ENCODE results near the gene TIMM50.

The TIMM50 gene

DNA sequence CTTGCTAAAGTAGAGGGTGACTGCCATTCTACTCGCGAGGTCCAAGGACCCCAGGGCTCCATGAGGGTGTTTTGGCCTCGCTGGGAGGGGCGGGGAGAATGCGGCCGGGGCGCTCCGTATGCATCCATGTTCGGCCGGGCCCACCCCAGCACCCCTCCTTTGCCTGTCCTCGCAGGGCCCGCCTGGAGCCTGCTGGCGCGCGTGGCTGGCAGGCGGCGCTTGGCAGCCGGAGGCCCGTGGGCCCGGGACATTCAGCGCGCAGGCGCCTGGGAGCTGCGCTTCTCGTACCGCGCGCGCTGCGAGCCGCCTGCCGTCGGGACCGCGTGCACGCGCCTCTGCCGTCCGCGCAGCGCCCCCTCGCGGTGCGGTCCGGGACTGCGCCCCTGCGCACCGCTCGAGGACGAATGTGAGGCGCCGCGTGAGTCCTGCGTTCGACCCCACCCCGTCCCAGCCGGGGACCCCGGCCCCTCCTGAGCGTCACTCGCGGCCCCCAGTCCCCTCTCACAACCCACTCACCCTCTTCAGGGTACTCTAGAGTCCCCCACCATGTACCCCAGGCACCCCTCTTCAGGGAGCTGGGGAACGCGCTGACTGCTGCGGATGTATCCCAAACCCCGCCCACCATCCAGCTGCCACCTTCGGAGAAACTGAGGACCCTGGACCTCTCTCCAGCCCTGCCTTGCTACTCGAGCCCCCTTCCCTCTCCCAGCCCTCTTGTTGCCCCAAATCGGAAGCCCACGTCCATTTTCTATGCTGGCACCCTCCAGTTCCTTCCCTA, 22.2 kb downstream of the TIMM50 start:
- DNase-seq, result peak; percentile 71

DNA sequence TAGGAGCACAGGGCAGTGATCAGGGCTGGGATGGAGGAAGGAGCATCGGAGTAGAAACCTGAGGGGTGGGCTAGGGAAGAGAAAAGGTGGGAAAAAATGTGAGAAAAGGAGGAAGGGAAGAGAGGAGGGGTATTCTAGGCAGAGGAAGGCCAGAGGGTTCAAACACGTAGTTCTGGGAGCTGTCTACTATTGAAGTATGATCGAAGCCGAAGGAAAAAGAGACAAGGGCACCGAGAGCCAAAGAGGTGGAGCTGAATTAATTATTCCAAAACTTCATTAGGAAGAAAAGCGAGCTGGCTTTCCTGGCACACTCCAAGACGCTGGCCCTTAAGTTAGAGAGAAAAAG, 25.9 kb downstream of the TIMM50 start:
- DNase-seq, result no peak

DNA sequence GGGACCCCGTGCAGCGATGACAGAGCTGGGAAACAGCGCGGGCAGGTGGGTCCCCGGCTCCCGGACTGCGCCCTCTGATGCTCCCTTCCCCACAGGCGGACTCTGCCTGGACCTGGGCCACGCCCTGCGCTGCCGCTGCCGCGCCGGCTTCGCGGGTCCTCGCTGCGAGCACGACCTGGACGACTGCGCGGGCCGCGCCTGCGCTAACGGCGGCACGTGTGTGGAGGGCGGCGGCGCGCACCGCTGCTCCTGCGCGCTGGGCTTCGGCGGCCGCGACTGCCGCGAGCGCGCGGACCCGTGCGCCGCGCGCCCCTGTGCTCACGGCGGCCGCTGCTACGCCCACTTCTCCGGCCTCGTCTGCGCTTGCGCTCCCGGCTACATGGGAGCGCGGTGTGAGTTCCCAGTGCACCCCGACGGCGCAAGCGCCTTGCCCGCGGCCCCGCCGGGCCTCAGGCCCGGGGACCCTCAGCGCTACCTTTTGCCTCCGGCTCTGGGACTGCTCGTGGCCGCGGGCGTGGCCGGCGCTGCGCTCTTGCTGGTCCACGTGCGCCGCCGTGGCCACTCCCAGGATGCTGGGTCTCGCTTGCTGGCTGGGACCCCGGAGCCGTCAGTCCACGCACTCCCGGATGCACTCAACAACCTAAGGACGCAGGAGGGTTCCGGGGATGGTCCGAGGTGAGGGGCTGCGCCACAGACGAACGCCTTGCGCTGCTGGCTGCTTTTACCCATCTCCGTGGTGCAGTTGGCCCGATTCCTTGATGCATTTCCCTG, 26.5 kb downstream of the TIMM50 start:
- DNase-seq, result peak; percentile 65

DNA sequence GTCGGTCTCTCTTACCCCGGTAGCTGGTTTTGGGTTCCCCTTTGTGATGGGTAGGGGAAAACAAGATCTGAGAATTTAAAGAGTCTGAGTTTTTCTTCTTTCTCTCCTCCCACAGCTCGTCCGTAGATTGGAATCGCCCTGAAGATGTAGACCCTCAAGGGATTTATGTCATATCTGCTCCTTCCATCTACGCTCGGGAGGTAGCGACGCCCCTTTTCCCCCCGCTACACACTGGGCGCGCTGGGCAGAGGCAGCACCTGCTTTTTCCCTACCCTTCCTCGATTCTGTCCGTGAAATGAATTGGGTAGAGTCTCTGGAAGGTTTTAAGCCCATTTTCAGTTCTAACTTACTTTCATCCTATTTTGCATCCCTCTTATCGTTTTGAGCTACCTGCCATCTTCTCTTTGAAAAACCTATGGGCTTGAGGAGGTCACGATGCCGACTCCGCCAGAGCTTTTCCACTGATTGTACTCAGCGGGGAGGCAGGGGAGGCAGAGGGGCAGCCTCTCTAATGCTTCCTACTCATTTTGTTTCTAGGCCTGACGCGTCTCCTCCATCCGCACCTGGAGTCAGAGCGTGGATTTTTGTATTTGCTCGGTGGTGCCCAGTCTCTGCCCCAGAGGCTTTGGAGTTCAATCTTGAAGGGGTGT, 27.2 kb downstream of the TIMM50 start:
- DNase-seq, result no peak

DNA sequence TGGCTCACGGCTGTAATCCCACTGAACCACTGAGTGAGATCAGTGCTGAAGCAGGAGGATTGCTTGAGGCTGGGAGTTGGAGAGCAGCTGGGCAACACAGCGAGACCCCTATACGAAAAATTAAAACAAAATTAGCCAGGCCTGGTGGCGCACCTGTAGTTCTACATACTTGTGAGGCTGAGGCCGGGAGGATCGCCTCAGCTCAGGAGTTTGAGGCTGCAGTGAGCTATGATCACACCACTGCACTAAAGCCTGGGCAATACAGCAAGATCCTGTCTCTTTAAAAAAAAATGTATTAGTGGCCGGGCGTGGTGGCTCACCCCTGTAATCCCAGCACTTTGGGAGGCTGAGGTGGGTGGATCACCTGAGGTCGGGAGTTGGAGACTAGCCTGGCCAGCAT, 28.0 kb downstream of the TIMM50 start:
- DNase-seq, result no peak

DNA sequence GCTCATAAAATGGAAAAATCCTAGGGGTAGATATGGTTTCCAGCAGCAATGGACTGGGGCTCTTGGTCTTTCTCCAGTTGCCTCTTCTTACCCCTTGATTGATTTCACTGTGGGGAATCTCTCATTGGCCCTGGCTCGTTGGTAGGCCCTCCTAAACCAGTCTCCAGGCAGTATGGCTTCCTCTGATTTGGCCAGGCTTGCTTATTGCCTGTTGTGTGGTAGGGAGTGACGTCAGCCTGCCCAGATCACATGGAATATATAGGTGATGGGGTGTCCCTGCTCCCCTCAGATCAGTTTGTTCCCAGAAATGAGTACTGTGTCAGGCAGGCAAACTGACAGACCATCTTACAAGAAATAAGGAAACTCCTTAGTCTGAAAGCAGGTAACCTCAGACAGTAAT, 28.6 kb downstream of the TIMM50 start:
- DNase-seq, result no peak

DNA sequence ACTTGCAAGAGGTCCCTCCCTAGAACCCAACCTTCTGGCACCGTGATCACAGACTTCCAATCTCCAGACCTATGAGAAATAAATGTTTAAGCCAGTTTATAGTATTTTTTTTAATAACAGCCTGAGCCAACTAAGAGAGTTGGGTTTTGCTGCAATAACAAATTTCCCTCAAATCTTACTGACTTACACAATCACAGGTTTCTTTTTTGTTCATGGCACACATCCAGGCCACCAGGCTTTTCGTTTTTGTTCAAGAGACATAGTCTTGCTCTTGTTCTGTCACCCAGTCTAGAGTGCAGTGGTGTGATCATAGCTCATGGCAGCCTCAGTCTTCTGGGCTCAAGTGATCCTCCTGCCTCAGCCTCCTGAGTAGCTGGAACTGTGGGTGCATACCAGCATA, 32.4 kb downstream of the TIMM50 start:
- DNase-seq, result no peak

DNA sequence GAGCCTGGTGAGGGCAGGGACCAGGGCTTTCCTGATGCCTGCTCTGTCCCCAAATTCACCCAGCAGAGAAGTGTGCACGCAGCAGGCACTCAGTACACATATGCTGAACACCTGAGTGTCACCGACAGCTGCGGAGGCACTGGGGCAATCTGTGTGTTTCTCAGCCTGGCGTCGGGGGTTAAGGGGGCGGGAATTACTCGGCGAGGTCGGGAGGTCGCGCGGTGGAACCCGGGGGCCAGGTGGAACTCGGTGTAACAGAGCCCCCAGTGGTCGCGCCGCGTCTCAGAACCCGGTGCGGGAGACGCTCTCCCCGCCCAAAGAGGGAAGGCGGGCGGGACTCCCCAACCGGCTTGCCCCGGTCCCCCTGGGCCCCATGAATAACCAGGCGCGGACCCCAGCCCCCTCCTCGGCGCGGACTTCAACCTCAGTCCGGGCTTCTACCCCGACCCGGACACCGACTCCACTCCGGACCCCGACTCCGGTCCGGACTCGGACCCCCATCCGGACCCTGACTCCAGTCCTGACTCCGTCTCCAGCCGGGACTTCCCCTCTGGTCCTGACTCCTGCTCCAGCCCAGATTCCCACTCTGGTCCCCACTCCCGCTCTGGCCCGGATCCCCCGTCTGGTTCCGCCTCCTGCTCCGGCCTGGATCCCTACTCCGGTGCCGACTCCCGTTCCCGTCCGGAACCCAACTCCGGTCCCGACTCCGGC, 34.4 kb downstream of the TIMM50 start, which contains the start of gene SELENOV:
SELENOV (plus strand) TSS at position 300 of the 711 bp plus-strand sequence; CDS start at position 374, 74 bp downstream.
- DNase-seq, result peak; percentile 42

DNA sequence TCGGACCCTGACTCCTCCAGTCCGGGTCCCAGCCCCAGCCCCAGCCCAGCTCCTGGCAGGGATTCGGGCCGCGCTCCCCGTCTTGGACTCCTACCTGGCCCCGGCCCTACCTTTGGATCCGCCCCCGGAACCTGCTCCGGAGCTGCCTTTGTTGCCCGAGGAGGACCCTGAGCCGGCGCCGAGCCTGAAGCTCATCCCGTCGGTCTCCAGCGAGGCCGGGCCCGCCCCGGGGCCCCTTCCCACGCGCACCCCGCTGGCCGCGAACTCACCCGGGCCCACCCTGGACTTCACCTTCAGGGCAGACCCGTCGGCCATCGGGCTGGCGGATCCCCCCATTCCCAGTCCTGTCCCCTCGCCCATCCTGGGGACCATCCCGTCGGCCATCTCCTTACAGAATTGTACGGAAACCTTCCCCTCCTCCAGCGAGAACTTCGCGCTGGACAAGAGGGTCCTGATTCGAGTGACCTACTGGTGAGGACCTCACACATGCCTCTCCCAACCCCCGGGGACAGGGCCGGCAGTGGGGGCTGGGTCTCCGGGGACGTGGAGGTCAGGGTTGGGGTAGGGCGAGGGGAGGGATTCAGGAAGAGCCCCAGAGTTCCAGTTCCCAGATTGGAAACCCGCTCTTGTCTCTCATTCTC, 35.0 kb downstream of the TIMM50 start:
- no peak for DNase-seq

DNA sequence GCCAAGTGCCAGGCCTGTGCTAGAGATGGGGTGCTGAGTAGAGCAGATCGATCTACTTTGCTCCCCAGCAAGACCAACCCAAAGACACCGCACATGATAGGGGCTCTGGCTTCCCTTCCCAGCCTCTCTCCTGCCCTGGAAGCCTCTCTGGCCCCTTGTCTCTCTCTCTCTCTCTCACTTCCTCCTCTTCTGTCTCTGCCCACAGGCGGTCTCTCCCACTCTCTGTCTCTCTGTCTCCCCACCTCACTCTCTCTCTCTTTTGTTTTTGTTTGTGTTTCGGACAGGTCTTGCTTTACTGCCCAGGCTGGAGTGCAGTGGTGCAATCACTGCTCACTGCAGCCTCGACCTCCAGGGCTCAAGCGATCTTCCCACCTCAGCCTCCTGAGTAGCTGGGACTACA, 35.6 kb downstream of the TIMM50 start:
- DNase-seq, result no peak

DNA sequence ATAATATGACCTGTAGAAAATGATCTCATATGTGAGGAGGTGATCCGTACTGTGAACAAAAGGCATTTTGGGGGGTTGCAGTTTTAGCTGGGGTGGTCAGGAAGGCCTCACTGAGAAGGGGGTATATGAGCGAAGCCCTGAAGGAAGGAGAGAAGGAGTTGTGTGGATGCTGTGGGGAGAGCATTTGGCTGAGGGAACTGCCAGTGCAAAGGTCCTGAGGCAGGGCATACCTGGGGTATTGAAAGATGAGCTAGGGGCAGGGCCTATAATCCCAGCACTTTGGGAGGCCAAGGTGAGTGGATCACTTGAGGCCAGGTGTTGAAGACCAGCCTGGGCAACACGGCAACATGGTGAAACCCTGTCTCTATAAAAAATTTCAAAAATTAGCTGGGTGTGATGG, 36.8 kb downstream of the TIMM50 start:
- DNase-seq, result no peak

DNA sequence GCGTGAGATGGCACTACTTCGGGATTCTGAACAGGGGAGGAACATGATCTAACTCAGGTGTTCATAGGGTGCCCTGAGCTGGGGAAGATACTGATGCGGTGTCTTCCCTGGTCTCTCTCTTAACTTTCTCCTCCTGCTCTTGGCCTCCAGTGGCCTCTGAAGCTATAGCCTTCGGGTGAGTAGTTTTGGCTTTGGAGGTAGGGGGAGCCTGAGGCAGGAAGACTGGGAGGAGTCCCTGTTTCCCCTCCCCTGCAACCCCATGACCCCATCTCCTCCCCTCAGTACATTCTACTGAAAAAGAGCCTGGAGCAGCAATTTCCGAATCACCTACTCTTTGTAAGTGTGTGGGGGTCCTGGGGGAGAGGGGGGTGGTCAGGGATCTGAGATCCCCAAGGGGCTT, 37.8 kb downstream of the TIMM50 start:
- no peak for DNase-seq

DNA sequence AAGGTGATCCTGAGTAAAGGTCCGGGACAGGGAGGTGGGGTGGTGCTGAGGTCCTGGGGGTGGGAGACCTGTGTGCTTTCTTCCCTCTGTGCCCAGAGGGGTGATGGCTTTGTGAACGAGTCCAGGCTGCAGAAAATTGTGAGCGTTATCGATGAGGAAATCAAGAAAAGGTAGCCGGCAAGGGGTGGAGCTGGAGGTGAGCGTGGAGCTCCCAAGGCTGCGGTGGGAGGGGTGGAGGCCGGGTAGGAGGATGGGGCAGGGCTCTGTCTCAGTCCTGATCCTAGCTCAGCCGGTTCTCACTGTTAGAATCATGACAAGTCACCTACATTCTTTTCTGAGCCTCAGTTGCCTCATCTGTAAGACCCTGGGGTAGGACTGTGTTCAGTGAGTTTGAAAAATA, 38.3 kb downstream of the TIMM50 start:
- DNase-seq, result no peak

DNA sequence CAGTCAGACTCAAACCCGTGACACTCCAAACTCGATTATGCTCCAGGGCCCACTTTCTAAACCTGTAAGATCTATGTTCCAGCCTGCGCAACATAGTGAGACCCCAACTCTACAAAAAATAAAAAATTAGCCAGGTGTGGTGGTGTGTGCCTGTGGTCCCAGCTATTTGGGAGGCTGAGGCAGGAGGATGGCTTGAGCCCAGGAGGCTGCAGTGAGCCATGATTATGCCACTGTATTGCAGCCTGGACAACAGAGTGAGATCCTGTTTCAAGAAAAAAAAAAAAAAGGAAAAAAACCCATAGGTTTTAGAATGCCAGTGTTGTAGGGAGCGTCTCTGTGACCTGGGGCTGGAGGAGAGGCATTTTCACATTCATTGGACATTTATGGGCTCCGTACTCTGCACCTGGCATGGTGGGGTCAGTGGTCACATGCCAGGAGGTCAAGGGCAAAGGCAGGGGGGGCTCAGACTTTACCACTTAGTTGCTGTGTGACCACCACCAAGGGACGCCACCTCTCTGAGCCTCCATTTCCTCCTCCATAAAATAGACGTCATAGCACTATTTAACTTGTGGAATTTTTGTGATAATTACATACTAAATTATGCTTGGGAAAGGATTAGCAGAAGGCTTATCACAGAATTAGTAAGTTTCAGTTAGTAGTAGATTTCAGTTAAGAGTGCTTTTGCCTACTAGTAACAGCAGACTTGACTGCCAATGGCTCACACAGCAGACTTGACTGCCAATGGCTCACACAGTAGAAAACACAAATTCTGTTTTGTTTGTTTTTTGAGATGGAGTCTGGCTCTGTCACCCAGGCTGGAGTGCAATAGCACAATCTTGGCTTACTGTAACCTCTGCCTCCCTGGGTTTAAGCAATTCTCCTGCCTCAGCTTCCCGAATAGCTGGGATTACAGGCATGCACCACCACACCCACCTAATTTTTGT, 40.2 kb downstream of the TIMM50 start:
- DNase-seq, result no peak

DNA sequence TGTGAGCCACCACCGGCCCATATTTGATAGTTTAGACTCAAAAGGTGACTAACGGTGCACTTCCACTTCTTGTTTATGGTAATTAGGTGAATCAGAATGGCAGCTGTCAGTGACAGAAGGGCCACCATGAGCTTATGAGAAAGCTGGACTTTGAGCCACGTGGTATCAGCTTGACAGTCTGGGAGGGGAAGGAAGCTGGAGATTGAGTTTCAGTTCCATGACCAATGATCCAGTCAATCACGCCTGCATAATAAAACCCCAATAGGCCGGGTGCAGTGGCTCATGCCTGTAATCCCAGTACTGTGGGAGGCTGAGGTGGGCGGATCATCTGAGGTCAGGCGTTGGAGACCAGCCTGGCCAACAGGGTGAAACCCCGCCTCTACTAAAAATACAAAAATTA, 43.9 kb downstream of the TIMM50 start:
- DNase-seq, result no peak

DNA sequence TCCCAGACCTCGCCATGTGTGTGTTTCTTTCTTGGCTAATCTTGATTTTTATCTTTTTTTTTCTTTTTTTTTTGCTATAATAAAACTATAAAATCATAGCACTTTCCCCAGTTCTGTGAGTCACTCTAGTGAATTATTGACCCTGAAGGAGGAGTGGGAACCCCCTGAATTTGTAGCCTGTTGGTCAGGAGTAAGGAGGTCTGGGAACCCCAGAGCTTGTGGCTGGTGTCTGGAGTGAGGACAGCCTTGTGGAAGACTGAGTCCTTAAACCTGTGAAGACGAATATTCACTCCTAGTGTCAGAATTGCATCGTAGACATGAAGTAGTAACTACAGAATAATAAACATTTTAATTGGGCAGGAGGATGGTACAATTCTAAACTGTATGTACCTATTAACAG, 44.6 kb downstream of the TIMM50 start:
- no peak for DNase-seq

DNA sequence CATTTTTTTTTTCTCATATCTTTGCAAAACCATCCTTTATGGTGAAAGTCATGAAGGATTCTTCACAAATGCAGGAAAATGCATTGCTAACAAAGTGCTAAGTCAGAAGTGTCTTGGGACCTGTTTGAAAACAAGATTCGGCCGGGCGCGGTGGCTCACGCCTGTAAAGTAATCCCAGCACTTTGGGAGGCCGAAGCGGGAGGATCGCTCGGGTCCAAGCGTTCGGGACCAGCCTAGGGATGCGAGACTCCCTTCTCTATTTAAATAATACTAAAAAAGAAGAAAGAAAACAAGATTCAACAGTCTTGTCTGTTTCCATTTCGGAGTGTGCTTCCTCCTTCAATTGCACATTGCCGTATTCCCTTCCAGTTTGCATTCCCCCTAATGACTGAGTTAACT, 51.2 kb downstream of the TIMM50 start:
- no peak for DNase-seq

DNA sequence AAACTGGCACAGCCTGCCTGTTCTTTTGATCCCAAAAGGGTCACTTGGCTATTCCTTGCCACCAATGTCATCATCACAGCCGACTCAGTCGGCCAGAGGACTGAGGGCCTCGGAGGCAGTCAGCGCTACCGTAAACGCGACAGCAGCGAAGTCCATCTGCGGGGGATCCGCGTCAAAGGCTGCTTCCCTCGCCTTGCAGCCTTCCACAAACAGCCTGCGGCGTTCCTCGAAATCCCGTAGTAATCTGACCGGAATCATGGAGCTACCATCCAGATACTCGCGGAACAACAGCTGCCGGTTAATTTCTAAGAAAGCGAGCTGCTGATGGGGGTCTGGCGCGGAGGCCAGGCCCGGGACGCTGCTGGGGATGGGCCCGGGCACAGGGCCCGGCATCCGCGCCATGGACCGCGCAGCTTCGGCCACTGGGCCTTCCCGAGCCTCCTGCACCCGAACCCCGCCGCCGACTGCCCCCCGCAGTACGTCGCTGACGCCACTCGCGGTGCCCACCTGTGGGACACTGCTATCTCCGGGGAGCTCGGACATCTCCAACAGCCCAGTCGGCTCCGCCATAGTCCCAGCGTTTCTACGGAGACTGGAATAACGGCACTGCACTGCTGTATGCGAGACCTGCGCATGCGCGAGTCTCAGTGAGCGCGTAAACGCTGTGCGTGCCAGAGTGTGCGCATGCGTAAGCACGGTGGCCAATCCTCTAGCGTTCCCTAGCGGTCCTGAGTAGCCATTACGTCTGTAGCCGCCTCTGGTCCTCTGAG, 51.8 kb downstream of the TIMM50 start, which contains the start of gene EID2B:
EID2B (minus strand) TSS at position 620 of the 770 bp plus-strand sequence; CDS start at position 570, 50 bp downstream.
- peak; percentile 98 for DNase-seq

DNA sequence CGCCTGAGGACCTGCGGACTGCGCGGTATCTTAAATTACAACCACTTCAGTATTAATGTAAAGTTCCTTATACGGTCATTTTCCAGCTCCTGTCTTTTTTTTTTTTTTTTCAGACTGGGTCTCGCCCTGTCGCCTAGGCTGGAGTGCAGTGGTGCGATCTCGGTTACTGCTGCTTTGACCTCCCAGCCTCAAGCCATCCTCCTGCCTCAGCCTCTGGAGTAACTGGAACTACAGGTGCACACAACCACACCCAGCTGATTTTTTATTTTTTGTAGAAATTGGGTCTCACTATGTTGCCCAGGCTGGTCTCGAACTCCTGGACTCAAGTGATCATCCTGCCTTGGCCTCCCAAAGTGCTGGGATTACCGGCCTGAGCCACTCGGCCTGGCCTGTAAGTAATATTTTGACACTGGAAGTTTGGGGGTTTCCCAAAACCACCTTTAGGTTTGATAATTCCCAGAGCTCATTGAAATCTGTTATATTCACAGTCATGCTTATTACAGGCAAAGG, 52.4 kb downstream of the TIMM50 start:
- no peak for DNase-seq

DNA sequence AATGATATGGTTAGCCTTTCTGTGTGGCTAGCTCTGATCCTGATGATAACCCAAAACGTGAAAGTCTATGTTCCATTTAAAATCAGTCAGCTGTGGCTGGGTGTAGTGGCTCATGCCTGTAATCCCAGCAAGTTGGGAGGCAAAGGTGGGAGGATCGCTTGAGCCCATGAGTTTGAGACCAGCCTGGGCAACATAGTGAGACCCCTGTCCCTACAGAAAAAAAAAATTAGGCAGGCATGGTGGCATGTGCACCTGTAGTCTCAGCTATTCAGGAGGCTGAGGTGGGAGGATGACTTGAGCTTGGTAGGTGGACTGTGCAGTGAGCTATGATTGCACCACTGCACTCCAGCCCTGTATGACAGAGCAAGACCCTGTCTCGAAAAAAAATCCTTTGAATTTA, 53.2 kb downstream of the TIMM50 start:
- DNase-seq, result no peak
